Mesenchymal stem cell (in vitro differentiated cells and primary cell): ENCODE measurements around the gene FAM184A.

ENCODE experiments used
- DNase-seq: peaks from one replicate; pipeline ENCODE4 v3.0.0-alpha.2; 2013
- H2AFZ ChIP-seq: one replicate; pipeline ENCODE4 v1.6.1; 2013; ENCODE audit warnings: low read depth, mild to moderate bottlenecking, control low read depth, inconsistent platforms, low read length, moderate library complexity
- H2AK5ac ChIP-seq: 2 replicates; pipeline ENCODE4 v1.6.1; 2013; ENCODE audit warnings: low read length, moderate library complexity, mild to moderate bottlenecking, inconsistent platforms; ENCODE audit not compliant: severe bottlenecking
- H2BK120ac ChIP-seq: one replicate; pipeline ENCODE4 v1.6.1; 2013; ENCODE audit warnings: low read depth, mild to moderate bottlenecking, inconsistent platforms, low read length, moderate library complexity
- H2BK12ac ChIP-seq, 2 experiments: one replicate each; pipeline ENCODE4 v1.6.1; 2013; ENCODE audit warnings: inconsistent platforms in 2 of 2, low read length in 2 of 2, mild to moderate bottlenecking in 2 of 2, moderate library complexity in 2 of 2, control low read depth in 1 of 2
- H2BK15ac ChIP-seq: one replicate; pipeline ENCODE4 v1.6.1; 2013; ENCODE audit warnings: mild to moderate bottlenecking, low read depth, inconsistent platforms; ENCODE audit not compliant: poor library complexity, severe bottlenecking
- H2BK5ac ChIP-seq: 2 replicates; pipeline ENCODE4 v1.6.1; 2013; ENCODE audit warnings: low read depth, mild to moderate bottlenecking, low read length, control low read depth, inconsistent platforms; ENCODE audit not compliant: poor library complexity, severe bottlenecking
- H3K14ac ChIP-seq, 2 experiments: one replicate each; pipeline ENCODE4 v1.6.1; 2013; ENCODE audit warnings: inconsistent platforms in 2 of 2, low read length in 2 of 2, control low read depth in 1 of 2, mild to moderate bottlenecking in 1 of 2, moderate library complexity in 1 of 2
- H3K18ac ChIP-seq, 2 experiments: one replicate each; pipeline ENCODE4 v1.6.1; 2013; ENCODE audit warnings: inconsistent platforms in 2 of 2, low read length in 2 of 2, control low read depth in 1 of 2, low read depth in 1 of 2, mild to moderate bottlenecking in 1 of 2
- H3K23ac ChIP-seq, 2 experiments: one replicate each; pipeline ENCODE4 v1.6.1; 2013; ENCODE audit warnings: inconsistent platforms in 2 of 2, low read length in 2 of 2, mild to moderate bottlenecking in 2 of 2, moderate library complexity in 2 of 2, control low read depth in 1 of 2
- H3K27ac ChIP-seq: 2 replicates; pipeline ENCODE4 v1.5.1; 2013; ENCODE audit warnings: mild to moderate bottlenecking, moderate library complexity, low read length, control low read depth, inconsistent platforms; ENCODE audit not compliant: poor library complexity, severe bottlenecking
- H3K27me3 ChIP-seq, 2 experiments: 2 replicates each; pipeline versions ENCODE4 v1.6.1 to v1.7.0; 2013; ENCODE audit warnings: low read length in 2 of 2, mild to moderate bottlenecking in 2 of 2, moderate library complexity in 2 of 2, control low read depth in 1 of 2, inconsistent platforms in 1 of 2; ENCODE audit not compliant: control insufficient read depth in 1 of 2, insufficient read depth in 1 of 2
- H3K36me3 ChIP-seq, 2 experiments: 2 replicates each; pipeline versions ENCODE4 v1.6.1 to v1.7.0; 2013; ENCODE audit warnings: low read length in 2 of 2, control low read depth in 1 of 2, inconsistent platforms in 1 of 2, low read depth in 1 of 2, mild to moderate bottlenecking in 1 of 2; ENCODE audit not compliant: insufficient read depth in 2 of 2, control insufficient read depth in 1 of 2
- H3K4ac ChIP-seq, 2 experiments: one replicate each; pipeline ENCODE4 v1.6.1; 2013; ENCODE audit warnings: inconsistent platforms in 2 of 2, low read length in 2 of 2, mild to moderate bottlenecking in 2 of 2, moderate library complexity in 2 of 2, control low read depth in 1 of 2, low read depth in 1 of 2
- H3K4me1 ChIP-seq: 2 replicates; pipeline ENCODE4 v1.6.1; 2013; ENCODE audit warnings: low read depth, low read length, control low read depth; ENCODE audit not compliant: control insufficient read depth, insufficient read depth
- H3K4me2 ChIP-seq: 2 replicates; pipeline ENCODE4 v1.6.1; 2013; ENCODE audit warnings: low read length, mild to moderate bottlenecking, inconsistent platforms; ENCODE audit not compliant: poor library complexity, severe bottlenecking
- H3K4me3 ChIP-seq, 2 experiments: 2 replicates each; pipeline versions ENCODE4 v1.5.1 to v1.7.0; 2013; ENCODE audit warnings: low read length in 2 of 2, mild to moderate bottlenecking in 2 of 2, control low read depth in 1 of 2, low read depth in 1 of 2; ENCODE audit not compliant: insufficient read depth in 1 of 2
- H3K79me1 ChIP-seq: replicated peaks from 2 replicates; pipeline ENCODE4 v1.6.1; 2013; ENCODE audit warnings: mild to moderate bottlenecking, control low read depth, low read length, inconsistent platforms; ENCODE audit not compliant: poor library complexity, severe bottlenecking
- H3K9ac ChIP-seq: 2 replicates; pipeline ENCODE4 v1.7.0; 2013; ENCODE audit warnings: mild to moderate bottlenecking, low read length, moderate library complexity
- H3K9me3 ChIP-seq: 2 replicates; pipeline ENCODE4 v1.7.0; 2013; ENCODE audit warnings: mild to moderate bottlenecking, low read length; ENCODE audit not compliant: control insufficient read depth
- H4K8ac ChIP-seq: one replicate; pipeline ENCODE4 v1.6.1; 2013; ENCODE audit warnings: inconsistent platforms, mild to moderate bottlenecking, low read length, moderate library complexity
- H4K91ac ChIP-seq: one replicate; pipeline ENCODE4 v1.6.1; 2013; ENCODE audit warnings: mild to moderate bottlenecking, low read length, inconsistent platforms
- WGBS: methylation state at CpG from one replicate; pipeline ENCODE4 v1.1.7; 2013; ENCODE audit warnings: mixed read lengths; 5-methylcytosine and 5-hydroxymethylcytosine counted together

The FAM184A gene

GRCh38 chr6:119055069-119055468 is 23.4 kb downstream of the FAM184A start:
- no peak overlapping the region for H3K9ac ChIP-seq
- no peaks in the 10 kb centered on the region for H3K27me3 ChIP-seq
- no peaks in the 10 kb centered on the region for H3K36me3 ChIP-seq
- 60% methylated on average over 1 of the region's 1 CpG for WGBS
- H3K4me3 ChIP-seq = no peak overlapping the region
- no peak overlapping the region for H2BK12ac ChIP-seq
- H2BK120ac ChIP-seq = no peak overlapping the region
- H2BK15ac ChIP-seq = no peak overlapping the region
- H2BK5ac ChIP-seq = no peak overlapping the region
- H4K91ac ChIP-seq = no peak overlapping the region
- no peak overlapping the region for H3K18ac ChIP-seq
- no peaks in the 10 kb centered on the region for H3K79me1 ChIP-seq
- H3K4me1 ChIP-seq = no peaks in the 10 kb centered on the region
- H4K8ac ChIP-seq = no peak overlapping the region
- H2AK5ac ChIP-seq = no peak overlapping the region
- H3K4ac ChIP-seq = no peak overlapping the region
- no peak for DNase-seq
- no peak overlapping the region for H3K27ac ChIP-seq
- no peak overlapping the region for H3K14ac ChIP-seq
- no peaks in the 10 kb centered on the region for H3K9me3 ChIP-seq
- no peak overlapping the region for H3K4me2 ChIP-seq
- no peak overlapping the region for H2AFZ ChIP-seq
- H3K23ac ChIP-seq = no peak overlapping the region

GRCh38 chr6:119052987-119053386 is 25.5 kb downstream of the FAM184A start:
- H3K79me1 ChIP-seq = no peaks in the 10 kb centered on the region
- no peak overlapping the region for H3K27ac ChIP-seq
- no peak overlapping the region for H2AFZ ChIP-seq
- no peaks in the 10 kb centered on the region for H3K9me3 ChIP-seq
- DNase-seq = no peak
- H3K9ac ChIP-seq = no peak overlapping the region
- no peak overlapping the region for H3K18ac ChIP-seq
- no peak overlapping the region for H2BK5ac ChIP-seq
- H3K4me2 ChIP-seq = no peak overlapping the region
- H2BK12ac ChIP-seq = no peak overlapping the region
- no peak overlapping the region for H3K23ac ChIP-seq
- no peak overlapping the region for H2BK120ac ChIP-seq
- H3K4ac ChIP-seq = no peak overlapping the region
- H4K8ac ChIP-seq = no peak overlapping the region
- no peaks in the 10 kb centered on the region for H3K4me1 ChIP-seq
- WGBS = 73% methylated on average over 1 of the region's 1 CpG
- H4K91ac ChIP-seq = no peak overlapping the region
- no peak overlapping the region for H3K4me3 ChIP-seq
- H2BK15ac ChIP-seq = no peak overlapping the region
- no peak overlapping the region for H3K14ac ChIP-seq
- no peaks in the 10 kb centered on the region for H3K36me3 ChIP-seq
- H3K27me3 ChIP-seq = no peaks in the 10 kb centered on the region
- no peak overlapping the region for H2AK5ac ChIP-seq

- no peak overlapping the region for H2BK15ac ChIP-seq
- no peak overlapping the region for H4K8ac ChIP-seq
- H3K14ac ChIP-seq = no peak overlapping the region
- H2BK120ac ChIP-seq = no peak overlapping the region
- no peak overlapping the region for H2AFZ ChIP-seq
- H3K9me3 ChIP-seq = no peaks in the 10 kb centered on the region
- no peaks in the 10 kb centered on the region for H3K4me1 ChIP-seq
- no peaks in the 10 kb centered on the region for H3K36me3 ChIP-seq
- no peak overlapping the region for H2BK12ac ChIP-seq
- H3K9ac ChIP-seq = no peak overlapping the region
- H2AK5ac ChIP-seq = no peak overlapping the region
- H3K27ac ChIP-seq = no peak overlapping the region
- no peaks in the 10 kb centered on the region for H3K79me1 ChIP-seq
- no peak overlapping the region for H3K4ac ChIP-seq
- DNase-seq = no peak
- no peak overlapping the region for H3K23ac ChIP-seq
- 88% methylated on average over 2 of the region's 2 CpGs for WGBS
- H4K91ac ChIP-seq = no peak overlapping the region
- H3K18ac ChIP-seq = no peak overlapping the region
- no peak overlapping the region for H2BK5ac ChIP-seq
- no peak overlapping the region for H3K4me3 ChIP-seq
- no peak overlapping the region for H3K4me2 ChIP-seq
- no peaks in the 10 kb centered on the region for H3K27me3 ChIP-seq
These were observed 26.1 kb downstream of the FAM184A start for GRCh38 chr6:119052292-119052889.

- H3K4ac ChIP-seq = no peak overlapping the region
- H3K36me3 ChIP-seq = no peaks in the 10 kb centered on the region
- no peak overlapping the region for H4K8ac ChIP-seq
- no peaks in the 10 kb centered on the region for H3K27me3 ChIP-seq
- no peak overlapping the region for H2BK5ac ChIP-seq
- H3K79me1 ChIP-seq = no peaks in the 10 kb centered on the region
- H2BK15ac ChIP-seq = no peak overlapping the region
- no peak overlapping the region for H3K27ac ChIP-seq
- H2AK5ac ChIP-seq = no peak overlapping the region
- 93% methylated on average over 5 of the region's 5 CpGs for WGBS
- no peak overlapping the region for H3K18ac ChIP-seq
- H3K9me3 ChIP-seq = no peaks in the 10 kb centered on the region
- H3K4me2 ChIP-seq = no peak overlapping the region
- H3K14ac ChIP-seq = no peak overlapping the region
- no peak overlapping the region for H2BK12ac ChIP-seq
- no peak overlapping the region for H2BK120ac ChIP-seq
- no peak overlapping the region for H3K9ac ChIP-seq
- H2AFZ ChIP-seq = no peak overlapping the region
- no peak for DNase-seq
- H3K23ac ChIP-seq = no peak overlapping the region
- H3K4me3 ChIP-seq = no peak overlapping the region
- no peak overlapping the region for H4K91ac ChIP-seq
- no peaks in the 10 kb centered on the region for H3K4me1 ChIP-seq
These were observed 34.2 kb downstream of the FAM184A start for GRCh38 chr6:119044255-119044654.
